HL-60 (cell line): Measurements from ENCODE around the gene UBAP1L.

ENCODE experiments used
- DNase-seq, 2 experiments: peaks; one replicate each; pipeline ENCODE4 v3.0.0-alpha.2; 2010 to 2020; ENCODE audit warnings: low read depth in 1 of 2, low spot score in 1 of 2
- H3K27ac ChIP-seq: fragments of 250-450 bp; sonication (Bioruptor Pico); replicated peaks from 2 replicates; pipeline ENCODE4 v1.5.1; 2020; ENCODE audit warnings: mild to moderate bottlenecking, moderate library complexity
- H3K27me3 ChIP-seq: fragments of 250-450 bp; sonication (Bioruptor Pico); 2 replicates; pipeline ENCODE4 v1.5.1; 2021; ENCODE audit warnings: mild to moderate bottlenecking, moderate library complexity; ENCODE audit not compliant: insufficient read depth, poor library complexity, severe bottlenecking
- H3K4me3 ChIP-seq: replicated peaks from 2 replicates; pipeline ENCODE4 v1.5.1; 2011; ENCODE audit warnings: mild to moderate bottlenecking, control low read depth, low read length; ENCODE audit not compliant: insufficient read depth
- CTCF ChIP-seq: IDR thresholded peaks from one replicate; pipeline ENCODE4 v1.5.1; 2011; ENCODE audit warnings: low read length, control low read depth, inconsistent platforms; ENCODE audit not compliant: insufficient read depth
- GABPA ChIP-seq: IDR thresholded peaks from 2 replicates; pipeline ENCODE4 v1.6.1; 2012; ENCODE audit warnings: low read depth
- POLR2AphosphoS5 ChIP-seq: IDR thresholded peaks from 2 replicates; pipeline ENCODE4 v1.6.1; 2012; ENCODE audit warnings: low read depth
- REST ChIP-seq: IDR thresholded peaks from 2 replicates; pipeline ENCODE4 v1.6.1; 2012; ENCODE audit warnings: low read depth; ENCODE audit not compliant: insufficient replicate concordance
- SPI1 ChIP-seq: IDR thresholded peaks from 2 replicates; pipeline ENCODE4 v1.6.1; 2012; ENCODE audit warnings: low read depth, mild to moderate bottlenecking, borderline replicate concordance
- long read RNA-seq: library from polyadenylated mRNA; unstranded; transcript quantifications from one replicate; pipeline ENCODE4 v2.0.0, GENCODE V29; 2020

The UBAP1L gene
- long read RNA-seq, partial matches to known transcripts, result 0 of 4 reads
- long read RNA-seq, other reads (novel, unspliced or antisense), result 4 of 4 reads

- DNase-seq, result no peak
- no peak for TF ChIP-seq SPI1
- no peak for TF ChIP-seq GABPA
- no peak for TF ChIP-seq REST
- no peak for TF ChIP-seq POLR2AphosphoS5
- no peak for TF ChIP-seq CTCF
- Histone ChIP-seq H3K27me3 (no peaks in the 10 kb centered on the region), H3K27ac (no peak within 1 kb of the TSS), H3K4me3 (no peak within 1 kb of the TSS)
Measured at GRCh38 chr15:65115086-65115485, at the start of gene UBAP1L. TSS of gene UBAP1L (minus strand) at chr15:65115200. CDS start at chr15:65106215, 8,985 bp downstream.

GRCh38 chr15:65164139-65164538 is 49.1 kb upstream of the UBAP1L start:
- no peak overlapping the region for H3K4me3 ChIP-seq
- no peak overlapping the region for H3K27ac ChIP-seq
- no peak for DNase-seq
- TF ChIP-seq POLR2AphosphoS5 (no peak), CTCF (no peak), GABPA (no peak), SPI1 (no peak)
- no peaks in the 10 kb centered on the region for H3K27me3 ChIP-seq

- H3K27ac ChIP-seq, result no peak overlapping the region
- no peak for TF ChIP-seq GABPA
- no peak for TF ChIP-seq CTCF
- TF ChIP-seq REST, result no peak
- TF ChIP-seq POLR2AphosphoS5, result no peak
- TF ChIP-seq SPI1, result no peak
- H3K27me3 ChIP-seq, result no peaks in the 10 kb centered on the region
- no peak for DNase-seq
- no peak overlapping the region for H3K4me3 ChIP-seq
Measured at GRCh38 chr15:65163041-65163440, 48.0 kb upstream of the UBAP1L start.

GRCh38 chr15:65156692-65157091 is 41.7 kb upstream of the UBAP1L start:
- DNase-seq, result no peak
- Histone ChIP-seq H3K4me3 (no peak overlapping the region), H3K27ac (no peak overlapping the region), H3K27me3 (no peaks in the 10 kb centered on the region)
- TF ChIP-seq SPI1, result no peak
- TF ChIP-seq REST, result no peak
- no peak for TF ChIP-seq POLR2AphosphoS5
- TF ChIP-seq CTCF, result no peak
- TF ChIP-seq GABPA, result no peak
